Gastrocnemius medialis (tissue), 4 donors: ENCODE measurements around the gene PDK1.

Source experiments
- CTCF ChIP-seq, 5 experiments: fragments of 450-650 bp in 3 of 5; fragments of 200-600 bp in 2 of 5; sonication (generic) in 2 of 5; IDR thresholded peaks in 4 of 5; conservative IDR thresholded peaks in 1 of 5; 1 replicate in 4 of 5; 2 replicates in 1 of 5; pipeline ENCODE4 v1.5.1; 2016 to 2019; ENCODE audit warnings: antibody characterized with exemption in 5 of 5, mild to moderate bottlenecking in 3 of 5, moderate library complexity in 3 of 5
- POLR2A ChIP-seq, 2 donors: fragments of 450-650 bp; IDR thresholded peaks; one replicate each; pipeline ENCODE4 v1.6.1; 2017; ENCODE audit warnings: antibody characterized with exemption in 2 of 2, mild to moderate bottlenecking in 2 of 2, moderate library complexity in 2 of 2

GRCh38 chr2:172580544-172580943 is 24.7 kb downstream of the PDK1 start:
- TF ChIP-seq POLR2A (IDR thresholded peaks at IDR 0.05) (no peak), CTCF (IDR thresholded peaks at IDR 0.05 in 4 of 5, conservative IDR thresholded peaks at IDR 0.05 in 1 of 5) (no peak)
